Forelimb muscle (tissue), 1 donor: Measurements from ENCODE around the gene C21orf91. TPM values are rescaled to one million over a fixed set of nuclear protein-coding genes. Genes with fewer than 3 reads are reported as not detected.
"Not testable (repeated sequence)": the region's sequence is repeated elsewhere in the genome, so short reads cannot be mapped to it uniquely, and the experiment has no call there.

Source experiments
- DNase-seq: peaks from one replicate; pipeline ENCODE4 v3.0.0-alpha.2; 2013; ENCODE audit warnings: low read depth
- polyA plus RNA-seq: library from polyadenylated mRNA; unstranded; fragments of 120-200 nt; gene quantifications from one replicate; pipeline ENCODE4 v1.2.1, GENCODE V29; 2013; ENCODE audit not compliant: insufficient read length

The C21orf91 gene
- polyA plus RNA-seq, 1 donor = 15.2 TPM

DNA sequence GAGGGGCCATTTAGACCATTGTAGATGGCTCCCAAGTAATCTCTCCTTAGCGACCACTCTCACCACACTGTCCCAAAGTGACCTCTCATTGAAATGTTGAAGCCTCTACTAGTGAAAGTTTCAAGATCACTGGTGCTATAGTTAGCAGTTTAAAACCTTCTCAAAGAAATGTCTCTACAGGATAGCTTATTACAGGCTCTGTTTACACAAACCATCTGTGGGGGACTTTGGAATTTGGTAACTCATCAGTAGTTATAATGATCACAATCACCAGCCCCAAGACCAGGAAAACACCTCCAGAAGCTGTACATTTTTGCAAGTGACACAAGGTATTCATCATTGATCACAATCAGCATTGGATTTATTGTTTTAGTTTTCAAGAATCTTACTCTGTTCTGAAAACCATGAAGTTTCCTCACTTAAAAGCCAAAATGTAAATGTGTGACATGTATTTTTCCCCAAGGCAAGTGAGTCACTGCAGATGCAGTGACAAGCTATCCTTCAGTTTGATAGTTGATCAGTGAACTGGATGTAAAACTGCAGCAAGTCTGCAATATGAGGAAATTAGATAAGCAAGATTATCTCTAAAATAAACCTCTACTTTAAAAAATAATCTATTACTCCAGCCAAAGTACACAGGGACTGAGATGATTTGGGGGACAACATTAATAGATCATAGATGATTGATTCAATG lies 41.9 kb downstream of the C21orf91 start:
- no peak for DNase-seq

DNA sequence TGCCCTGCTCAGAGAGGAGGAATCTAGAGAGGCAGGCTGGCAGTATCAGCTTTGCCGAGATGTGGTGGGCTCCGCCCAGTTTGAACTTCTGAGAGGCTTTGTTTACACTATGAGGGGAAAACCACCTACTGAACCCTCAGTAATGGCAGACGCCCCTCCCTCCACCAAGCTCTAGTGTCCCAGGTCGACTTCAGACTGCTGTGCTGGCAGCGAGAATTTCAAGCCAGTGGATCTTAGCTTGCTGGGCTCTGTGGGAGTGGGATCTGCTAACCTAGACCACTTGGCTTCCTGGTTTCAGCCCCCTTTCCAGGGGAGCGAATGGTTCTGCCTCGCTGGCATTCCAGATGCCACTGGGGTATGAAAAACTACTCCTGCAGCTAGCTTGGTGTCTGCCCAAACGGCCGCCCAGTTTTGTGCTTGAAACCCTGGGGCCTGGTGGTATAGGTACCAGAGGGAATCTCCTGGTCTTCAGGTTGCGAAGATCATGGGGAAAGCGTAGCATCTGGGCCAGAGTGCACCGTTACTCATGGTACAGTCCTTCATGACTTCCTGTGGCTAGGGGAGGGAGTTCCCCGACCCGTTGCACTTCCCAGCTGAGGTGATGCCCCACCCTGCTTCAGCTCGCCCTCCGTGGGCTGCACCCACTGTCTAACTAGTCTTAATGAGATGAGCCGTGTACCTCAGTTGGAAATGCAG lies 43.6 kb downstream of the C21orf91 start:
- DNase-seq = no peak

GRCh38 chr21:17775021-17775420 lies 44.1 kb downstream of the C21orf91 start:
- DNase-seq = not testable (repeated sequence)

DNA sequence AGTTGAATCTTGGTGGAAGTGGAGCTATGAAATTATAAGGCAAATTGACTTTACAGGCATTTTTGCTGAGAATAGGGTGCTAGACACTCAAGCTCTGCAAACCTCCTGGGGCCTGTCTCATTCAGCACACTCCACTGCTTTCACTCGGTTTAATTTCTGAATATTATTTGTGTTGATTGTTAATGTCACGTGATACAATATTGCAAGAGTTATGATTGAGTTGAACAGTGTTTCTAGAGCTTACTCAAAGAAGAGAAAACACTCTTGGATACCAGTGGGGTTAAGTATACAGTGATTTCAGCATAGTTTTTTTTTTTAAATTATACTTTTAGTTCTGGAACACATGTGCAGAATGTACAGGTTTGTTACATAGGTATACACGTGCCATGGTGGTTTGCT lies 49.7 kb downstream of the C21orf91 start:
- DNase-seq = no peak

DNA sequence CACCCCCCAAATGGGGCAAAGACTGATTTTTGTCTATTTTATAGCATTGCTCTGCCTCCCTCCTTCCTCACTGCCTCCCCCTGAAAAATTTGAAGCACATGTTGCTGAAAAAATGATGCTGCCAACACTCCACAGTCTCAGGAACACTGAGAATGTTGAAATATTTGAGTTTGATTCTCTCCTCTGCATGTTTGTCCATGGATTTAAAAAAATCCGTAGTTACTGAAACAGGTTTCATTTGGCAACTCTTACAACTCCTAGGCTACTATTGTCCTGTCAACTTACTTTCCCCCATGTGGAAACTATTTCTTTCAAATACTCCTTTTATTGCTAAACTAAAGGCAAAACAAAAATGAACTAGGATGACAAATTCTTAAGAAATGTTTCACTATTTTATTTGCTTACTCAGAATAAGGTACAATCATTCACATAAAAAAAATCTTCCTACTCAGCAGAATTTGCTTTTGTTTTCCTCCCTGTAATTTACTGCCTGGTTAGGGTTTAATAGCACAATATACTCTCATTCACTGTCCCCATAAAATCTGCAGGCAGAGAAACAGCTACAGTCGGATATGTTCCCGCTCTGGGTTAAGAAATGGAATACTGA lies 50.2 kb downstream of the C21orf91 start:
- DNase-seq = no peak

DNA sequence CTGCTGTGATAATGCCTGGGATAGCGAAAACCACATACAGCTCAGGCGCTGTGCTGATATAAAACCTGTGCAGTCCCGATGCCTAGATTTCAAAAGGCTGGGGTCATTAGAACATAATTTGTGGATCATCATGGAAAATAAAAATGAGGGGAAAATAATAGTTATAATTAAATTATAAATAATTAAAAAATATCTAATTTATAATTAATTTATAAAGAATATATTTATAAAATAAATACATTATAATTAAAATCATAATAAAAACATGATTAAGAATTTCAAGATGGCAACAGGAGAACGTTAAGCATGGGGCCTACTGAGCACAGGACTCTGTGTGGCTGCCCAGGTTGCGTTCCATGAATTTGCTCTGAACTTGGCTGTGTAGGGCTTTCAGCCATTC lies 53.9 kb downstream of the C21orf91 start:
- DNase-seq = no peak

DNA sequence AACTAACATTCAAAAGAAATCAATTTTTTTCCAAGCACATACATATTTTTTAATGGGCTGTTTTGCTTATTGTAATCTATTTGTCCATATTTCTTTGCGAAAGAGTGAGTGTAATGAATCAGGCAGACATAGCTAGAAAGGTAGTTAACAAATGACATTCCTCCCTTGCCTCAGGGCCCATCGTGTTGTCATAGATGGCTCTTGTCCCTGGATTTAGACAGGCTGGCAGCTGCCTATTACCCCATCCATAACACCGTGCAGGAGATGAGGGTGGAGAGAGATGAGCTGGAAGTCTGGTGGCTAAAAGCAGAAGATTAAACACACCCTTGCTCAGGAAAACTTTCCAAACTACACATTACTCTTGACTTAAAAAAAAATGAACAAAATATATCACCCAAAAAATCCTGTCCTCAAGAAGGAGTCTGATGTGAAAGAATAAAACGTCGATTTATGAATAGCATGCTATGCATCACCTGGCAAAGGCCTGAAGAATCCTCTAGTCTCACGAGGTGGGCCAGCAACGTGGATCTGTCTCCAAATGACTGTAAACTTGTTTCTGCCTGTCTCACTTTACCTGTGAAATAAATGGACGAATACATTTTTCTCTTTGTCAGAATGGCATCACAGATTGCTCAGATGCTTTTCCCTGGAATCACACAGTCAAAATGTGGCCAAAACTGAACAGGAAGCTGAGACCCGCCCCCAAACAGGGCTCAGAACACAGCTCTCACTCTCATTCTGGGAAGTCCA lies 55.7 kb downstream of the C21orf91 start:
- DNase-seq = no peak

DNA sequence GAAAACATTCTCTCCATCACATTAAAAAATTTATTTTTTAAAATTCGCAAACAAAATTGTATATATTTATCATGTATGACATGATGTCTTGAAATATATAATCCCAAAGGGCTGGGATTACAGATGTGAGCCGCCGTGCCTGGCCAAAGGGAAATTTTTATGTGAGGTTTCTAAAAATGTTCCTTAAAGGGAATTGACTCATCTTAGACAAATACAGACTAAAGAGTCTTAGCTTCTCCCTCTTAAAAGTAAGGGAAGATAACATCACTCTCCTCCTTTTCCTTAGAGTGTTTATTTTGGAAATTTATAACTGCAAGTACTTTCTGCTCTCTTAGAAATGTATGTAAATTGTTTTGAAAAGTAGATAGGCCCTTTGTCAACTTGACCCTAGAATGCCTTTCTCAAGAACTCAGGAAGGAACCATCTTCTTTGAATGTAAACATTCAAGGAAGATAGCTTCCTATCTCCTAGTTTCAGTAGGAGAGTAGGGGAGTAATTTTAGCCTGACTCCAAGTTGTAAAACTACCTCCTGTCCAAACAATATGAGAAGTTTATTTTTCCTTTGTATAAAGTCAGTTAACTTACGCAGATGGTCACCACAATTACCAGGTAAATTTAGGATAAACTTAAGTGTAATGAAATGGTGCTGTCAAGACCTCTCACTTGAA lies 59.5 kb downstream of the C21orf91 start:
- DNase-seq = no peak

GRCh38 chr21:17758683-17759082 lies 60.5 kb downstream of the C21orf91 start:
- no peak for DNase-seq

GRCh38 chr21:17757671-17758070 lies 61.5 kb downstream of the C21orf91 start:
- DNase-seq = no peak

DNA sequence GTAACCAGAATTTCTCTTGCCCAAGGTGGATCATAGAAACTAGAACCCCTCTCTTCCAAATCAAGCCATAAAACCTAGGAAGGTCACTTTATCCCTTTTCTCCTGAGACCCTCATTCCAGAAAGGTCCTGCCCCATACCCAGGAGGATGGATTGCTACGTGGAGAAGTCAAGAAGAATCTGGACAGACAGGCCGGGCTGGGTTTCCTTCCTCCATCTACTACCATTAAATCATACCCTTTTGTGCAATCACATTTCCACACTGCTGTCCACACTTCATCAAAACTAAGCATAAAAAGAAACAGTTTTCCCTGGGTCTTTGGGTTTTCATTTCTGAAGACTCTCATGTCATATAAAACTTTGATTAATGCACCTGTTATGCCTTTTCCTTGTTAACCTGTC lies 65.4 kb downstream of the C21orf91 start:
- DNase-seq = no peak

DNA sequence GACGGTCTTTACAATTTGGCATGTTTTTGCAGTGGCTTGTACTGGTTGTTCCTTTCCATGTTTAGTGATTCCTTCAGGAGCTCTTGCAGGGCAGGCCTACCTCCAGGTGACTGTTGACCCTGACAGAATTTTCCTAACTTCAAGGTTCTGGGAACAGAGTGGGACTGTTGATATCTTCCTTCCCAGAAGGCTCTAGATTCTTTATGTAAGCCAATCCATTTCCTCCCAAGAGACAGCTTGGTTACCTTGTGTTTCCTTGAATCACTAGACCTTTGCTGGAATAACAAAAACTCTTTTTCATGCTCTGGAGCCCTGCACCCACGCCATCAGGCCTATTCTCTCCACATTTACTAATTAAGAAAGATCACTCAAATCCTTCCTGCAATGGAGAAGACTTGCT lies 67.0 kb downstream of the C21orf91 start:
- no peak for DNase-seq

DNA sequence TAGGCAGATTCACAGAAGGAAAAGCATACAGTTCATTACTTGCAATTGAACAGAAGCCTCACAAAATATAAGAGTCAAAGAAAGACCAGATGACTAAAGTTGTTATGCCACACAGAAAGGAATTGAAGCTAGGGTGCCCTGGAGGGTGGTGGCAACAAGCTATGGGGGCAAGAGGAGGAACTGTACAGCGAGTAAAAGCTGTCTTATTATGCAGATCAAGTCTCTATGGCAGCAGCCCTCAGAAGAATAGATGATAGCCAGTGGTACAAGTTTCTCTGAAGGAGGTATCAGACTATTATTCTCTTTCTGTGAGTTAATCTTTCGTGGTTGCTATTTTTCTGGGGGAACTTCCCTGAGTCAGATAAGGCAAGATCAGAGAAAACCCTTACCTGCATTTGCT lies 72.2 kb downstream of the C21orf91 start:
- DNase-seq = no peak

- DNase-seq = no peak
Observed at GRCh38 chr21:17745086-17745485, 74.1 kb downstream of the C21orf91 start.

GRCh38 chr21:17742940-17743592 lies 76.1 kb downstream of the C21orf91 start:
- DNase-seq = no peak

DNA sequence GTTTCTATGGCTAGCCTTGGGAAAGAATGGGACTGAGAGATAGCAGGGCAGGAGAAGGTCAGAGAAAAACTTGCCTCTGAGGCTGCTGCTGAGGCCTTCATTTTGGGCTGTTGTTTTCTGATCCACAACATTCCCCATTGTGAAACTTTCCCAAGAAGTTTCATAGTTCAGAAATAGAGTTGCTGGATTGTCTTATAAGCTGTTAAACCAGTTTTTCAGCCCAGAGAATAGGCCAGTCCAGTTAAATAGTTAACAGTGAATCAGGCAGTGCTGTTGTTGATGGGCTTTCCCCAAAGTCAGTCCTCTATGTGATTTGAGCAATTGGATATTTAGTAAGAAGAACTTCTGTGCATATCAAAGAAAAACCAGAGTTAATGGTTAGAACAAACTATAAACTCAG lies 77.0 kb downstream of the C21orf91 start:
- no peak for DNase-seq

Other genes starting within 250 kb of the C21orf91 start
- gene BTG3, start 206.5 kb downstream of the C21orf91 start, polyA plus RNA-seq = 32.2 TPM